H9 (cell line): ENCODE measurements around the gene CAGE1. TPM values are rescaled to one million over a fixed set of nuclear protein-coding genes. Genes with fewer than 3 reads are reported as not detected.

Experiments
- DNase-seq: peaks from one replicate; pipeline ENCODE4 v3.0.0-alpha.2; 2017
- H2AFZ ChIP-seq: one replicate; pipeline ENCODE4 v1.6.1; 2013; ENCODE audit warnings: mild to moderate bottlenecking, low read length, control low read depth, moderate library complexity
- H2AK5ac ChIP-seq: 2 replicates; pipeline ENCODE4 v1.6.1; 2013; ENCODE audit warnings: low read length, control low read depth, mixed read lengths; ENCODE audit not compliant: insufficient read length
- H2BK120ac ChIP-seq: one replicate; pipeline ENCODE4 v1.6.1; 2013; ENCODE audit warnings: low read depth, mild to moderate bottlenecking, low read length, control low read depth, inconsistent platforms; ENCODE audit not compliant: poor library complexity, severe bottlenecking
- H2BK12ac ChIP-seq: 2 replicates; pipeline ENCODE4 v1.6.1; 2013; ENCODE audit warnings: low read length, control low read depth, mixed read lengths, low read depth; ENCODE audit not compliant: insufficient read length
- H2BK15ac ChIP-seq: 2 replicates; pipeline ENCODE4 v1.6.1; 2013; ENCODE audit warnings: low read depth, low read length, control low read depth
- H2BK20ac ChIP-seq: one replicate; pipeline ENCODE4 v1.6.1; 2013; ENCODE audit warnings: low read depth, mild to moderate bottlenecking, low read length, control low read depth, inconsistent platforms; ENCODE audit not compliant: poor library complexity, severe bottlenecking
- H2BK5ac ChIP-seq: 2 replicates; pipeline ENCODE4 v1.6.1; 2013; ENCODE audit warnings: low read length, control low read depth, mixed read lengths; ENCODE audit not compliant: insufficient read length
- H3K14ac ChIP-seq: 2 replicates; pipeline ENCODE4 v1.6.1; 2013; ENCODE audit warnings: low read length, control low read depth; ENCODE audit not compliant: insufficient read depth
- H3K18ac ChIP-seq: 2 replicates; pipeline ENCODE4 v1.6.1; 2013; ENCODE audit warnings: low read depth, mild to moderate bottlenecking, mixed read lengths, low read length, control low read depth; ENCODE audit not compliant: insufficient read length
- H3K23ac ChIP-seq: 2 replicates; pipeline ENCODE4 v1.6.1; 2013; ENCODE audit warnings: low read length, control low read depth, mixed read lengths, low read depth; ENCODE audit not compliant: insufficient read length
- H3K23me2 ChIP-seq: 2 replicates; pipeline ENCODE4 v1.6.1; 2013; ENCODE audit warnings: low read depth, mild to moderate bottlenecking, mixed read lengths, low read length, control low read depth; ENCODE audit not compliant: insufficient read length, poor library complexity, severe bottlenecking
- H3K27ac ChIP-seq: 2 replicates; pipeline ENCODE4 v1.5.1; 2013; ENCODE audit warnings: low read length, control low read depth, mixed read lengths, low read depth; ENCODE audit not compliant: insufficient read length
- H3K27me3 ChIP-seq: 2 replicates; pipeline ENCODE4 v1.6.1; 2013; ENCODE audit warnings: low read length, control low read depth, inconsistent platforms; ENCODE audit not compliant: insufficient read depth
- H3K4ac ChIP-seq: 2 replicates; pipeline ENCODE4 v1.6.1; 2013; ENCODE audit warnings: low read depth, mild to moderate bottlenecking, control low read depth, inconsistent platforms, low read length, moderate library complexity
- H3K4me1 ChIP-seq: 2 replicates; pipeline ENCODE4 v1.6.1; 2013; ENCODE audit warnings: low read length, control low read depth, inconsistent platforms; ENCODE audit not compliant: insufficient read depth
- H3K4me2 ChIP-seq: 2 replicates; pipeline ENCODE4 v1.6.1; 2013; ENCODE audit warnings: low read length, control low read depth, mixed read lengths; ENCODE audit not compliant: insufficient read length, insufficient read depth
- H3K56ac ChIP-seq: 2 replicates; pipeline ENCODE4 v1.6.1; 2013; ENCODE audit warnings: low read depth, mild to moderate bottlenecking, mixed read lengths, low read length, control low read depth; ENCODE audit not compliant: insufficient read length
- H3K79me1 ChIP-seq: 2 replicates; pipeline ENCODE4 v1.6.1; 2013; ENCODE audit warnings: low read depth, mild to moderate bottlenecking, moderate library complexity, low read length, control low read depth, inconsistent platforms; ENCODE audit not compliant: insufficient read depth, poor library complexity, severe bottlenecking
- H3K79me2 ChIP-seq: 2 replicates; pipeline ENCODE4 v1.6.1; 2013; ENCODE audit warnings: low read length, control low read depth, inconsistent platforms; ENCODE audit not compliant: insufficient read depth
- H3K9ac ChIP-seq: 2 replicates; pipeline ENCODE4 v1.6.1; 2013; ENCODE audit warnings: low read length, control low read depth, mixed read lengths; ENCODE audit not compliant: insufficient read length; ENCODE audit errors: extremely low read depth
- H3K9me3 ChIP-seq: one replicate; pipeline ENCODE4 v1.6.1; 2013; ENCODE audit warnings: low read depth, low read length, inconsistent platforms; ENCODE audit not compliant: control insufficient read depth
- H3T11ph ChIP-seq: one replicate; pipeline ENCODE4 v1.6.1; 2013; ENCODE audit warnings: mild to moderate bottlenecking, low read length, control low read depth, inconsistent platforms
- H4K20me1 ChIP-seq: one replicate; pipeline ENCODE4 v1.6.1; 2013; ENCODE audit not compliant: control insufficient read depth, insufficient read length, insufficient read depth
- H4K5ac ChIP-seq: 2 replicates; pipeline ENCODE4 v1.6.1; 2013; ENCODE audit warnings: low read depth, mild to moderate bottlenecking, mixed read lengths, low read length, control low read depth; ENCODE audit not compliant: insufficient read length
- H4K8ac ChIP-seq: replicated peaks from 2 replicates; pipeline ENCODE4 v1.6.1; 2013; ENCODE audit warnings: low read length, control low read depth, mixed read lengths, low read depth; ENCODE audit not compliant: insufficient read length
- H4K91ac ChIP-seq: 2 replicates; pipeline ENCODE4 v1.6.1; 2013; ENCODE audit warnings: low read depth, mild to moderate bottlenecking, moderate library complexity, mixed read lengths, low read length, control low read depth; ENCODE audit not compliant: insufficient read length
- H3K27ac Mint-ChIP-seq, 3 experiments: 2 replicates in 2 of 3; 3 replicates in 1 of 3; pipeline ENCODE4 v1.8.0; 2020 to 2021; ENCODE audit warnings: mixed read lengths in 3 of 3, mild to moderate bottlenecking in 1 of 3, moderate library complexity in 1 of 3
- H3K27me3 Mint-ChIP-seq: 2 replicates; pipeline ENCODE4 v1.8.0; 2021; ENCODE audit warnings: low read depth, mild to moderate bottlenecking, moderate library complexity, mixed read lengths
- H3K36me3 Mint-ChIP-seq, 3 experiments: 2 replicates in 2 of 3; 3 replicates in 1 of 3; pipeline ENCODE4 v1.8.0; 2020 to 2021; ENCODE audit warnings: low read depth in 3 of 3, mixed read lengths in 3 of 3; ENCODE audit not compliant: insufficient read depth in 1 of 3
- H3K4me1 Mint-ChIP-seq, 2 experiments: 2 replicates each; pipeline ENCODE4 v1.8.0; 2020; ENCODE audit warnings: mixed read lengths in 2 of 2
- H3K4me3 Mint-ChIP-seq, 2 experiments: 2 replicates in 1 of 2; 3 replicates in 1 of 2; pipeline ENCODE4 v1.8.0; 2020 to 2021; ENCODE audit warnings: mild to moderate bottlenecking in 2 of 2, mixed read lengths in 2 of 2, moderate library complexity in 1 of 2
- H3K9me3 Mint-ChIP-seq, 2 experiments: 2 replicates in 1 of 2; 3 replicates in 1 of 2; pipeline ENCODE4 v1.8.0; 2020; ENCODE audit warnings: mild to moderate bottlenecking in 2 of 2, mixed read lengths in 2 of 2, moderate library complexity in 1 of 2
- CTCF ChIP-seq: fragments of 200-600 bp; sonication (generic); conservative IDR thresholded peaks from 3 replicates; pipeline ENCODE4 v1.8.0; 2021; ENCODE audit warnings: antibody characterized with exemption, mild to moderate bottlenecking
- WGBS: extraction: QIAGEN DNeasy Blood & Tissue Kit; methylation state at CpG from one replicate; pipeline ENCODE4 v1.1.7; 2013; ENCODE audit warnings: missing lambda C conversion rate, low lambda C conversion rate, mixed read lengths; ENCODE audit not compliant: insufficient read length; ENCODE audit errors: extremely low coverage; 5-methylcytosine and 5-hydroxymethylcytosine counted together
- total RNA-seq: library from RNA; stranded (reverse); gene quantifications from 2 replicates; pipeline ENCODE4 v1.2.1, GENCODE V29; 2021

CAGE1 gene
- total RNA-seq, 1 experiment from 2014 or later, result 0.28 TPM

- H3K4me3 Mint-ChIP-seq, result no peak overlapping the region
- H4K5ac ChIP-seq, result no peak overlapping the region
- no peaks in the 10 kb centered on the region for H3K79me2 ChIP-seq
- H2BK20ac ChIP-seq, result no peak overlapping the region
- no peak overlapping the region for H3K23ac ChIP-seq
- H3T11ph ChIP-seq, result no peak overlapping the region
- H3K18ac ChIP-seq, result no peak overlapping the region
- peaks cover 20 to 24% of the 10 kb centered on the region in 2 experiments for H3K4me1 Mint-ChIP-seq
- H3K9me3 ChIP-seq, result no peaks in the 10 kb centered on the region
- no peak overlapping the region for H4K8ac ChIP-seq
- no peak overlapping the region for H3K14ac ChIP-seq
- no peaks in the 10 kb centered on the region for H3K27me3 ChIP-seq
- H3K4me1 ChIP-seq, result no peaks in the 10 kb centered on the region
- no CpG with 5 or more reads among the region's 2 CpGs for WGBS
- no peaks in the 10 kb centered on the region for H3K23me2 ChIP-seq
- H3K9me3 Mint-ChIP-seq, result no peaks in the 10 kb centered on the region
- H2BK12ac ChIP-seq, result no peak overlapping the region
- no peak overlapping the region for H2AFZ ChIP-seq
- H4K20me1 ChIP-seq, result no peaks in the 10 kb centered on the region
- no peak overlapping the region for H2BK15ac ChIP-seq
- H3K27me3 Mint-ChIP-seq, result no peaks in the 10 kb centered on the region
- no peak overlapping the region for H3K4ac ChIP-seq
- no peak overlapping the region for H2BK5ac ChIP-seq
- H3K27ac Mint-ChIP-seq, result peak overlapping the region in 1 of 3 experiments; percentile 35; a peak in 2 of 7 replicates
- H3K79me1 ChIP-seq, result no peaks in the 10 kb centered on the region
- peaks cover 34 to 82% (median 54%) of the 10 kb centered on the region in 3 experiments; a peak in 6 of 7 replicates for H3K36me3 Mint-ChIP-seq
- H3K4me2 ChIP-seq, result no peak overlapping the region
- no peak overlapping the region for H2BK120ac ChIP-seq
- no peak for TF ChIP-seq CTCF
- DNase-seq, result no peak
- no peak overlapping the region for H3K56ac ChIP-seq
- no peak overlapping the region for H4K91ac ChIP-seq
- no peak overlapping the region for H3K9ac ChIP-seq
- H3K27ac ChIP-seq, result no peak overlapping the region
- H2AK5ac ChIP-seq, result no peak overlapping the region
These were observed 23.7 kb upstream of the CAGE1 start for GRCh38 chr6:7413151-7413823.
